T follicular helper cell (primary cell): ENCODE data around the gene DAPK1.

Source experiments
- DNase-seq: peaks from one replicate; pipeline ENCODE4 v3.0.0-alpha.2; 2020; ENCODE audit warnings: low read depth

Gene DAPK1

DNA sequence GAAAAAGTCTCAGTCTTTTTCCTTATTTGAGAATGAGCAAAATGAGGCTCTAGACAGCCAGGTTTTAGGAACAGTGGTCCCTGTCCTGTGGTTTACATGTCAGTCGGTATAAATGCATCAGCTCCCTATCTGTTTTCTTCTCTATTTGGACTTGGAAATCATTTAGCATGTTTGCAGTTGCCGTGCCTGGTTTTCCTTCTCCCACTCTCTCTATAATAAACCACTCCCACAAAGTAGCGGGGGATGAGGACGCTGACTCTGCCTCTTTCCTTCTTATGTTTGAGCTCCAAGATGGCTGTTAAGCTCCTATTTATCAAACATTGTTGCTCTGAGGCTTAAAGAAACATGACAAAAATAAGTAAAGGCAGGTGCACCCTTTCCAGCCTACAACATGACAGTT, 171.1 kb downstream of the DAPK1 start:
- no peak for DNase-seq

DNA sequence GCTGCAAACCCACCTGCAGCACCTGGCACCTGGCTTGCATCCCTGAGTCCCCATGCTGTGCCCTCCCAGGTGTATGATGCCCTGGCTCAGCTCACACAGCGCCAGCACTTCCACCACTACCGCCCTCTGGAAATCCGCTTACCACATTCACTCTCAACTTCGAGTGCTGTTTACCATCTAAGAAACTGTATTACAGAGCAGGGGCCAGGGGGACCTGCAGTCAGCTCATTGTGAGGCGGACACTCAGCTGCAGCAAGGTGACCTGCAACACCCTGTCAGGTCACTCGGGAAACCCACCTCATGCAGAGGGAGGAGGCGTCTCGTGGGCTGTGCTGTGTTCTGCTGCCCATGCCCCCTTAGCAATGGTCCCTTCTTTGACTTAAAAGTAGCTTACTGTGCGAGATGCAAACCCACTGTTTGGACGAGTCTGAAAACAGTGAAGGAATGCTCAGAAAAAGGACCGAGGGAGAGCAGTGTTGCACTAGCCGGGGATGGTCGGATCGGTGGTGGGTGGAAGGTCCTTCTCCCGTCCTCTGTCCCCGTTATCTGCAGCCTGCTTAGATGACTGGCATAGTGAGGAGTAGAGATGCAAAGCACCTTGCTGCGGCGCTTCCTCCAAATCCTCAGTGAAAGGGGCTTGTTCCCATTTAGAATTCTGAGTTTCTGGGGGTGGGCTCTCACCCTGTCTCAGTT, 173.1 kb downstream of the DAPK1 start:
- DNase-seq, result no peak

DNA sequence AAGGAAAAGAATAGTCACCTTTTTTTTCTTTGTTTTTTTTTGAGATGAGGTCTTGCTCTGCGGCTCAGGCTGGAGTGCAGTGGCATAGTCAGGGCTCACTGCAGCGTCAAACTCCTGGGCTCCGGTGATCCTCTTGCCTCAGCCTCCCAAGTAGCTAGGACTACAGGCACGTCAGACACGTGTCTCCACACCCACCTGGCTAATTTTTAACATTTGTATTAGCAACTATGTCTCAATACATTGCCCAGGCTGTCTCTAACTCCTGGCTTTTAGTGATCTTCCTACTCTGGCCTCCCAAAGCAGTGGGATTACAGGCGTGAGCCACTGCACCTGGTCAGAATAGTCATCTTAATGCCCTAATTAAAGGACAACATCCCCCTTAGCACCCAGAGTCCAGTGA, 173.8 kb downstream of the DAPK1 start:
- no peak for DNase-seq

DNA sequence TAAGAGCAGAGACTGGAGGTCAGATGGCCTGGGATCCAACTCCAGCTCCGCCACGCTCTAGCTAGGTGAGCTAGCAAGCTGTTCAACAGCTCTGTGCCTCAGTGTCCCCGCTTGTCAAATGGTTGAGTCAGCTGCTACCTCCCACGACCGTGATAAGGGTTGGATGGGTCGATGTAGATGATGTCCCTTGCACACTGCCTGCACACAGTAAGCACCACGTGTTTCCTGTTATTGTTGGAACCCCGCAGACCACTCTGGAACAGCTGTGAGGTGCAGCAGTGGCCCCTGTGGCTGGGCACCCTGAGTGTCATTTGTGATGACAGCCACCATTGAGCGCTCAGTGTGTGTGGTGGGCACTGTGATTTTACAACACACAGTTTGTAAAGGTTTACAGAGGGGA, 174.3 kb downstream of the DAPK1 start:
- no peak for DNase-seq

DNA sequence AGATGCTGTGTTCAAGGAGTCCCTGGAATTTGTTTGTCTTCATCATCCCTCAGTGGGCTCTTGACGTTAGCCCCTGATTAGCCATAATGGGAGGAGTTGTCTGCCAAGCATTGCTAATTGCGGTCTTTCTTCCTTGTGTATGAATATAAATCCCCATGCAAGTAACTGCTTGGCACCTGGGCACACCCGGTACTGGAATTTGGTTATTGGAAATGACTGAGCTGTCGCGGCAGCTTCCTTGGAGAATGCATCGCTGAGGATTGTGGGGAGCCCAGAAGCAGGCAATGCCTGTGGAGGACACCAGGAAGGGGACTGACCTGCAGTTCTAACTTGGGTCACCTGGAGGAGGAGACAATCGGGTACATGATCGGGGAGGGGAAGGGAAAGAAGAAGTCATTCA, 174.9 kb downstream of the DAPK1 start:
- no peak for DNase-seq

DNA sequence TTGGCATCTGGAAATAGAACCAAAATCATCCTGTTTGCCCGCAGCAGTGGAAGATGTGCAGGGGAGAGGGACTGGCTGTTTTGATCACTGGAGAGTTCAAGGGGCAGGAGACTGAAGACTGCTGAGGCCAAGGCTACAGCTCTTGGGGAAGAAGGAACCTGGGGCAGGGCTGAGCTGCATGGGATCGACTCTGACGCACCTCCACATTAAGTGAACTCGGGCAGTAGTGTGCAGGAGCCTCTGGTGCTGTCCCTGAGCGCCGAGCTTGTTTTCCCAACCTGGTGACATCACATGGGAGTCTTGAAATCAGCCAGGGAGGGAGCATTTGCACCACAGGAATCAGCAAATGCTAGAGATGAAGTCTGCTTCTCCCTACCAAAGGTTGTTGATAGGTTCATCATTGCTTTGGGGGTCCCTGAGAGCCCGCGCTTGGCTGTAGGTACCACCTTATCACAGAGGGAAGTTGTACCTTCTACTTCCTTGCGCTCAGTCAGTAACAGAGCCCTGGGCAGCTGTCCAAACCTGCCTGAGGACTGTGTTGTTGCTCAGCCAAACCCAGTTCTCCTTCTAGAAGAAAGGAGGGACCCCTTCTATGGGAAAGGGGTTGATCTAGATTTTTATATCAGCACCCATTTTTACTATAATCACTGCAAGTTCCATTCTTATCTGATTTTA, 175.9 kb downstream of the DAPK1 start:
- DNase-seq, result no peak

DNA sequence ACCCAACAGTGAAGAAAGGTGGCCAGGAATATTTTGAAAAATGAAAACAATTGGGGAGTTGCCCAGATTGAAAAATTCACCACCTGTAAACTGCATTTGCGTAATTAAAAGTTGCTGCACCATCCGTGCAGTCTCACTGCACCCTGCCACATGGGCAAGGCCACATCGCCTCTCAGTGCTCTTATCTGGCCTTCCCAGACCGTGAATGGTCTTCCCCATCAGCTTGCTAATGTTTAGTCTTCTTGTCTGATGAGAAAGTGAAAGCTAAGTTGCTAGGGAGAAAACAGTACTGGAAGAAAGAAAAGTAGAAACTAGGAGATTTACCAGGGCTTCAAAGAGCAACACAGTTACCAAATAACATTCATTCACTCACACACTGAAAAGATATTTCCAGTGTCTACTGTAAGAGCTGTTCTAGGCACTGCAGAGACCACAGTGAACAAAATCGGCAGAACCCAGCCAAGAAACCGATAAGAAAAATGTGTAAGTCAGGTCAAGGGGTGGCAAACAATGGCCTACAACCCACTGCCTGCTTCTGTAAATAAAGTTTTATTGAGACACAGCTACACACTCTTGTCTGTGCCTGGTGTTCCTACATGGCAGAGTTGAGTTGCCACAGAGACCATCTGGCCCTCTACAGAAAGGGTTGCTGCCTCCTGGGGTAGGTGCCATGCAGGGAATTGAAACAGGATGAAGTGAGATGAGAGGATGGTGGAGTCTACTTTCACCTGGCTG, 177.1 kb downstream of the DAPK1 start:
- DNase-seq, result no peak

DNA sequence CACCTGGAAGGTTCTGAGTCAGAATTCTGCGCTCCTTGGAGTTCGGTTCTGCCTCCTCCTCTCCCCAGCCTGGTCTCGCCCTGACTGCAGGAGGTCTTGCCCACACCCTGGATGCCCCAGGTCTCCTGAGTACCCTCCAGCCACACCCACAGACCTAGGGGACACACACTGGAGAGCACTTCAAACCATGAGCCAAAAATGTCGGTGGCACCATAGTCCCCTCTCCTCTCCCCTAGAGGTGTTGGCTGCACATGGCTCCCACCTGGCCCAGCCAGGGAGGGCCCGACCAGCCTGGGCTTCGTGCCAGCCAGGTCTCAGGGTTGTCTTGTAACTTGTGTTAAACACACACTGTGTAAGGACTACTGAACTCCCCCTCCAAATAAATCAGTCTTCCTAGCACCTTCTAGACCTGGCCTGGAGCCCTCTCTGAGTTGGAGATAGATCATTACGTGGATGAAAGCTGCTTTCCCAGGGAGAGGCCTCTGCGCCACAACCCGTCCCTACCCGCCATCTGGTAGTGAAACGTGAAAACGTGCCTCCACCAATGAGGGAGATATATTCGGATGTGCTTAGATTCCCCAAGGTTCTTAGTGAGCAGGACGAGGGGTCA, 178.3 kb downstream of the DAPK1 start:
- no peak for DNase-seq

DNA sequence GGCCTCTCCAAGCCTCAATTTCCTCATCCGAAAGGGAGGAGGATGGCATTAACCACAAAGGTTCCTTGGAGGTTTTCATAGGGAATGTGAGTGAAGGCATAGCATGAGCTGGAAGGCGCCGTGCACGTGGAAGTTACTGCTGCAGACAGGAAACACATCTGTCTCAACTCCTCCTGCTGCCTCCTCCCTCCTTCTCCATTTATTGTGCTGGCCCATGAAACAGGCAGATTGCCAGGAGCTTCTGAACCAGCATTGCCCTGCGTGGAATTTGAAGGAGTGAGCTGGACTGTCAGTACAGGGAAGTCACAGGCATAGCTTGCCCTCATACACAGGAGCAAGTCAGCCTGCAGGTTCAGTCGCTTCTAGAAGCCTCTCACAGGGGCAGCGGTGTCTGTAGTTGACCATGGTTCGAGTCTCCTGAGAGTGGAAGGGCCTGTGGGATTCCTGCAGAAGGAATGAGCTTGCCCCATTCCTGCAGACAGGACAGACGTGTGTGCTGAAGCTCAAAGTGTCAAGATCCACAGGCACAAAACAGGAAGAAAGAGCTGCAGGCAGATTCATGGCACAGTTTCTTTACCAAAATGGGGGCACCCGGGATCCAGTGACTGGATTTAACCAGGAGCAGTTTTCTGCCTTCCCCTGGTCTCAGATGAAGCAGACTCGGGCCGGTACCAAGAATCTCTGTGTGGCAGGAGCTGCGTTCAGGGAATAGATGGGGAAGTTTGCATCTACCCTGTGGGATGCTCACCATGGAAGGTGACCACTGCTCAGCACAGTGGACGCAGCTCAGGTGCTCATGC, 179.5 kb downstream of the DAPK1 start:
- no peak for DNase-seq

DNA sequence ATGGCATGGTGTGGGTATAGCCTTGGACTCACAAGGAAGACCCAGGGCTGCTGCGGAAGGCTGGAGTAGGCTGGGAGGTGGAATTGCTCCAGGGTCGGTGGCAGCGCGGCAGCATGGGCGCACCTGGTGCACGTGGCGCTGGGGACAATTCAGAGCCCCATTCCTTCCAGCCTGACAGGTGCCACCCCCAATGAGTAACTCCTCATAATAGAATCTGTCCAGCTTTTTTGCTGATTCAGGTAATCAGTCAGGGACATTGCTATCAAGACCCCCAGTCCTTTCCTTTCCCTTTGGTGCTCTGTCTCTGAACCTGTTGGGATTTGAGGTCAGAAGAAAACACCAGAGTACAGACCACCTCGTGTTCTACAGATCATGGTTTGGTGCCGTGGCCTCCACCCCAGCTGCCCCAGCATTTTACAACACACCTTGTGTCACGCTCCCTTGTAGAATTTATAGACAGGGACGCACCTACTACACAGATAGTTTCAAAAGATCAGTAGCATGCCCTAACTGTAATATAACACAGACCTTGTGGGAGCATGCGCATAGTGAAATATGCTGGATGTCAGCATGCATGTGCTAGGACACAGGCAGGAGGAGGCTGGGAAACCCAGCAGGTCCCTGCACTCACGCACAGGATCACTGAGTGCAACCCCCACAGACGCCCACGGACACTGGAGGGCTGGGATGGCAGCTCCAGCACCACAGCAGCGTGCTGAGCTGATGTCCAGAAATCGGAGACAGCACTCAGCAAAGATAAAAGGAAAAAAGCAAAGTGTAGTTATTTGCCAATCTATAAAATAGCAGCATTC, 180.3 kb downstream of the DAPK1 start:
- DNase-seq, result no peak

DNA sequence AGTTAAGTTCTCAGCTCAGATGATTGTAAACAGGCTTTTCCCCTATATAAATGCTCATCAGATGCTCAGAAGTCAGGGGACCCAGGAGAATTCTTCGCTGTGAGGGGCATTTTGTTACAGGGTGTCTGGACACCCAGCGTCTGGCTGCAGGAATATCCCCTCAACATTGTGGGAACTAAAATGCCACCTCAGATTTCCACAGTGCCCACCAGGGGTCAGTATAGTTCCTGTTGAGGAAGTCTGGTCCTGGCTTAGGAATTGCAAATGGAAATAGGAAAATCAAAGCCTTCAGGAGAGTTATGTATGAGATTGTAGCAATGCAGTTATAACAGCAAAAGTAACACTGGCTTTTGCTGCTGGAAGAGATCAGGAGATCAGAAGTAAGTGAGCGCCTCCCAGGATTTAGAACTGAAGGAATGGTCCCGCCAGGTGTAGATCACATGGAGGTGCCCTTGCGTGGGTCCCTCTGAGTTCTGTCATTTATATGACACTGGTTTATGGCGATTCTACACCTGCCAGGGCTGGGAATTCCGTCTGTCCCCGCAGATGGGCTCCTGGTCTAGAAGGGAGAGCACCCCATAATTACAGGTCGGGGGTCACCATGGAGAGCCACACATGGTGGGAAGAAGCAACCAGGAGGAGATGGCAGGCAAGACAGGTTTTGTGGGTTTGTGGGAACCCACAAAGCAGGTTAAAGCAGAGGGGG, 181.1 kb downstream of the DAPK1 start:
- peak; percentile 21 for DNase-seq

DNA sequence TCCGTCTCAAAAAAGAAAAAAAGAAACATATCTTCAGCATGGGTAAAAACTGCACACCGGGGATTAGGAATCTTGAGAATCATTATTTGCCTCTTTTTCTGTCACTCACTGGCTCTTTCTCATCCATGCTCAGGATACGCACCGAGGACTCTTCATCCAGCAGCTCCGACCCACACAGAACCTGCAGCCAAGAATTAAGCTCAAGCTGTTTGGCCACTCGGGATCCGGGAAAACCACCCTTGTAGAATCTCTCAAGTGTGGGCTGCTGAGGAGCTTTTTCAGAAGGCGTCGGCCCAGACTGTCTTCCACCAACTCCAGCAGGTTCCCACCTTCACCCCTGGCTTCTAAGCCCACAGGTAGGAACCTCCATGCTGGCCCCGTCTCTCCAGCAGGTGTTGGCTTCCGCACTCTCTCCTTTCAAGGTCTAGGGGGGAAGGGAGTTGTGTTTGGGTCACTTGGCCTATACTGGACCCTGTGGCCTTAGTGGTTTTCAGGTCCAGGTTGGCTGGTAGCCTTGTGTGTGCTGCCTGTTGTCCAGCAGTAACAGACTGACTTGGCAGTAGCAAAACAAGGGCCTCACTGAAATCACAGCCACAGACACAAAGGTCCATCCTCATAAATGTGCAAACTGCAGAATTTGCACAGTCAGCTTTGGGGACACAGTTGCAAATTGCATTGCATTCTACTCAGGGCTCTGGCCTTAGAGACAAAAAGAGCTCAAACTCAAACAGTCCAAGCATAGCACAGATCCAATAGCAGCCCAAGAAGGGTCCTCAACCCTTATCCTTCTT, 183.8 kb downstream of the DAPK1 start:
- no peak for DNase-seq

DNA sequence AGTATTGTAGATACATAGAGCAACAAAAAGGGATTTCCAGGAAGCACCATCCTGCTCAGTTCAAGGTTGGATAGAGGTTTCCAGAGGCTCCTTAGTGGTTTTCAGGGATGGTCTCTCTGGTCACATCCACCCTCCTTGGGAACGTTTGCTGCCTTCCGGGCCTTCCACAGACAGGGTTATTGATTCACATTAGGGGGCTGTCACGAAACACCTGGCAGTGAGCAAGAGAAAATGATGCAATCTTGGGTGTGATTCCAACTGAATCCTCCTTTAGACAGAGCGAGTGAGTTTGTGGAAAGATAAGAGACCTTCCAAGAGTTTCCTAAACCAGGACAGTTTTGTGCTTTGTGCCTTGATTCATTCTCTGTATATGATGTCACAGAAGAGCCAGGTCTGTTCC, 184.4 kb downstream of the DAPK1 start:
- DNase-seq, result no peak

DNA sequence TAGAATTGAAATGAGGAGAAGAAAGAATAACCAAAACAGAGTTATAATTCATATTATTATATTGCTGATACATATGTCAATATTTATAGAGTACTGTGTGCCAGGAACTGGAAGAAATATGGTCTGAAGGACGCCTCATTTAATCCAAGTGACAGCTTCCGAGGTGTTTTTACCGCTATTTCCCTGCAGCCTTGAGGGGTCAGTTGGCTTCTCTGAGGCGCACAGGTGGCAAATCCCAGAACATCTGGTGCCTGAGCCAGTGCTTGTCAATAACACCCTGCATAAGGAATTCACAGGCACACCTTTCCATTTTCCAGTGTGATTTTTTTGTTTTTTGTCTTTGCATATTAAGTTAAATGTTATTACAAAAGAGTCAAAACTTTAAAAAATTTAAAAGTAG, 185.0 kb downstream of the DAPK1 start:
- DNase-seq, result no peak

DNA sequence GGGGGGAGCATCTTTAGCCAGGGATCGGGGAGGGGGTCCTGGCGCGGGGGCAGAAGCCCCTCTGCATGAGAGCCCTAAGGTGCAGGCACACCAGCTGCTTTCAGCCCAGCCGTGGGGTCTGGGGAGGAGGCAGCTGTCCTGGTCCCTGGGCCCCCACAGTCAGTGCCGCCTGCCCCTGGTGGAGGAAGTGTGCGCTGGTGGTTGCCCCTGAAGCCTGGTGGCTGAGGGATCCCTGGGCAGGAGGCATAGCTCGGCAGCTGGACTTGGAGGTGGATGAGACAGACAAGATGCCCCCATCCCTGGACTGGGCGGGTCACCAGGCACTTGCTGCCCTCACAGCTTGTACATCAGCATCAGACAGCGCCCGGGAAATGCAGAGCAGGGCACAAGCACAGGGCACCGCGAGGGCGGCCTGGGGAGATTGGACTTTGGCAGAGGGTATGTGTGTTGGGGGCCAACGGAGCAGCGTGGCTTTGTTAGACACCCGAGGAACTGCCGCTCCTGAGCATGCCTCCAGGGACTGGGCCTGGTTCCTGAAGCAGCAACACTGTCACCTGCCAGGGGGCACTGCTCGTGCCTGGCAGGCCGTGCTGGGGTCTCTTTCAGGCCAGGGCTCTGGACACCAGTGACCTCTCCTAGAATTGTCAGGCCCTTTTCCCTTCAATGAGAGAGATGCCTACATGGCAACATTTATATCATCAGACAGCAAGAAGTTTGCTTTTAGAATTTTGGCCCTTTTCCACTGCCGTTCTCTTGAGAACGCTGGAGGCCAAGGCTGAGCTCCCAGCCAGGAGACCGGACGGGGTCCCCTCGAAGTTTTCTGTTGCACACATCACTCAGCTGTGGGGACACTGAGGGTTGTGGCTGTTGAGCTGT, 186.3 kb downstream of the DAPK1 start:
- no peak for DNase-seq

DNA sequence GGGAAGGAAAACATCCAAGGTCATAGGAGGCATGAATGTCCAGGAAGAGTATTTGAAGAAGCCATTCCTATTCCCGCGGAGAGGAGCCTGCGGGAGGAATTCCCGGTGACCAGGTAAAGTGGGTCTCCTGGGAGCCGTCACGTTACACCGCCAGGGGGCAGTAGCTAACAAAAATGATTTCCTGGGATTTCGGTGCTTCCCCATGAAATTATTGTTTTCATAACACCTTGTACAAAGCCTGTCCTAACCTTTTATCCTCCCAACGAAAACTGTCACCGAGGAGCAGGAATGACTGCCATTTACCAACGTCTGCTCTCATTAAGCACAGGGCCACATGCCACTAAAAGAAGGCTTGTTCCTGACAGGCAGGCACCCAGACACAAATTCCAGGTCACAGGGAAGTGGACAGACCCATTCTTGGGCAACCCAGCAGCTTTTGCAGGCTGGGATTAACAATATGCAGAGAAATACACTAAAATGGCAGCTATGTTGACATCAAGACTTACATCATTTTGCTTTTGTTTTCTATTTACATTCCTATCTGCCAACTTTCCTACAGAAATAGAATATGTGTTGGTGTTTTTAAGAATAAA, 187.1 kb downstream of the DAPK1 start:
- DNase-seq, result no peak

DNA sequence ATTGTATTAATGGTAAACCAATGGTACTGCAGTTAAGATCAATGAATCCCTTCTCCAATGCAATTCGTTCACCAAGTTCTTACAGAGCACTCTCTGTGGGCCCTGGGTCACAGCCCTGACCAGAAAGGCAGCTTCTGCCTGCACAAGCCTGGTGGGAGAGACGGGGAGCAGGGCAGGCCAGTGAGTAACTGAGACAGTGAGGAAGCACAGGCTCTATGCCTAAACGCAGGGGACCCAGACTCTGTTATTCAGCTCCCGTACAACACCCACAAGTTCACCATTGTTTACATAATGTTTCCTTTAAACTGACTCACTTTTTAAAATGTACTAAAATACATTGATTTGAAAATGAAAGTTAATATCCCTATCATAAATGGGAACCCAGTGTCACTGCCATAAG, 187.8 kb downstream of the DAPK1 start:
- DNase-seq, result no peak

DNA sequence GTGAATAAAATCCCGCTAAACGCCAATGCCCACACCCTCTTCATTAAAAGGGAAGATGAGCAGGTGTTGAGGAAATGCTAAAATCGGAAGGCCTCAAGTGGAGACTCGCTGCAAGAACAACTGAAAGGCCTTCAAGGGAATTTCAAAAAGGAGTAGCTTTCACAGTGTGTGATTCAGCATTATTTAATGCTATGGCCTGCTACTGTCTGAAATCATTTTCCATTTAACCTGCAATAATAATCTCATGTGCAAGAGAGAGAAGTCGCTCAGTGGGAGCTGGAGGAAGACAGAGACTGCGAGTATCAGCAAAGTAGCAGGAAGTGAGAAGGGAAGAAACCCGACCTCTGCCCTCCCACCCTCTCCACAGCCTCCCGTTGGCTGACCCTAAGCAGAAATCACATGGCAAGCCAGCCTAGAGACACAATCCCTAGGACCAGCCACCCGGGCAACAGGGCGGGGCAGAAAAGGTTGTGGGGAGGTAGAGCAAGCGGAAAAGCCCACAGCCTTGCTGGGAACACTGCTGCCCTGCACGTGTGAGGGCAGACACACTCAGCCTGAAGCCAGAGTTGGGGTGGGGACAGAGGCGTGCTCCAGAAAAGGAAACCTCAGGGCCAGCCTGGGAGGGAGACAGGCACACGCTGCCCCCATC, 188.3 kb downstream of the DAPK1 start:
- DNase-seq, result no peak
